Smooth muscle cell (in vitro differentiated cells): ENCODE measurements around the gene SLC14A1. TPM values are rescaled to one million over a fixed set of nuclear protein-coding genes. Genes with fewer than 3 reads are reported as not detected.

Experiments used
- DNase-seq: peaks from one replicate; lab custom pipeline; 2025; ENCODE audit not compliant: unreplicated experiment; lab: John Stamatoyannopoulos, UW
- H2AFZ ChIP-seq: fragments of 200-600 bp; sonication (generic); 2 replicates; pipeline ENCODE4 v1.6.0; 2016; ENCODE audit warnings: antibody characterized with exemption, low read depth, mild to moderate bottlenecking
- H3F3A ChIP-seq: fragments of 200-600 bp; sonication (generic); 2 replicates; pipeline ENCODE4 v1.6.0; 2017; ENCODE audit warnings: antibody characterized with exemption, low read depth
- H3K27ac ChIP-seq: fragments of 200-600 bp; sonication (generic); 2 replicates; pipeline ENCODE4 v1.5.1; 2016; ENCODE audit warnings: low read depth, mild to moderate bottlenecking
- H3K27me3 ChIP-seq: fragments of 200-600 bp; sonication (generic); 2 replicates; pipeline ENCODE4 v1.6.1; 2016; ENCODE audit warnings: low read depth, mild to moderate bottlenecking
- H3K36me3 ChIP-seq: fragments of 200-600 bp; sonication (generic); 2 replicates; pipeline ENCODE4 v1.5.1; 2016; ENCODE audit warnings: low read depth
- H3K4me1 ChIP-seq: fragments of 200-600 bp; sonication (generic); 2 replicates; pipeline ENCODE4 v1.5.1; 2016; ENCODE audit warnings: low read depth
- H3K4me2 ChIP-seq: fragments of 200-600 bp; sonication (generic); 2 replicates; pipeline ENCODE4 v1.6.0; 2016; ENCODE audit warnings: mild to moderate bottlenecking
- H3K4me3 ChIP-seq: fragments of 200-600 bp; sonication (generic); 2 replicates; pipeline ENCODE4 v1.5.1; 2016; ENCODE audit warnings: mild to moderate bottlenecking
- H3K79me2 ChIP-seq: fragments of 200-600 bp; sonication (generic); 2 replicates; pipeline ENCODE4 v1.6.0; 2016; ENCODE audit warnings: low read depth, mild to moderate bottlenecking
- H3K9ac ChIP-seq: fragments of 200-600 bp; sonication (generic); 2 replicates; pipeline ENCODE4 v1.6.0; 2016; ENCODE audit warnings: low read depth
- H3K9me3 ChIP-seq: fragments of 200-600 bp; sonication (generic); replicated peaks from 2 replicates; pipeline ENCODE4 v1.5.1; 2016; ENCODE audit warnings: low read depth
- H4K20me1 ChIP-seq: fragments of 200-600 bp; sonication (generic); 2 replicates; pipeline ENCODE4 v1.6.0; 2016; ENCODE audit warnings: low read depth
- CTCF ChIP-seq: fragments of 200-600 bp; sonication (generic); IDR thresholded peaks from 2 replicates; pipeline ENCODE4 v1.5.1; 2017; ENCODE audit warnings: borderline replicate concordance, mild to moderate bottlenecking, antibody characterized with exemption; ENCODE audit not compliant: insufficient read depth, poor library complexity, severe bottlenecking
- WGBS: methylation state at CpG from one replicate; pipeline ENCODE4 v1.1.7; 2016; ENCODE audit warnings: low lambda C conversion rate; 5-methylcytosine and 5-hydroxymethylcytosine counted together
- polyA plus RNA-seq: library from polyadenylated mRNA; unstranded; fragments of >200 nt; fragmentation: Nextera tagmentation; extraction: Ambion mirVana; gene quantifications from 2 replicates; pipeline ENCODE4 v1.2.1, GENCODE V29; 2016
- total RNA-seq: library from RNA; depleted of rRNA; stranded (reverse); fragments of >200 nt; gene quantifications from 2 replicates; pipeline ENCODE4 v1.2.3, GENCODE V29; 2014

The SLC14A1 gene
- total and polyA plus RNA-seq, 2 experiments from 2014 or later: 20.0 to 37.9 TPM

DNA sequence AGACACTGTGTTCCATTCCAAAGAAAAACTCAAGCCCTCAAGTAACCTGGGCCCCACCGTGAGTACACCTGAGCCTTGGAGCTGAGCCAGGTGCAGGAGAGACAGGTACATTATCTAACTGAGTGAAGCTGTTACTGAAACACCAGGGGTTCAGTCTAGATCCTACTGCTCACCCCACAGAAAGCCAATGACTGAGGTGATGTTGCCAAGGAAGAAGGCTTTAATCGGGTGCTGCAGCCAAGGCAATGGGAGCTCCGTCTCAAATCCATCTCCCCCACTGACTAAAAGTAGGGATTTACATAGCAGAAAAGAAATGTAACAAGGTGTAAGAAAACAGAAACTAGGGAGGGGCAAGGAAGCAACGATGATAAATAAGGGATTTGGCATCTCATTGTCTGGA, 15.2 kb upstream of the SLC14A1 start:
- peaks cover 3% of the 10 kb centered on the region for H3K9me3 ChIP-seq
- no peaks in the 10 kb centered on the region for H4K20me1 ChIP-seq
- 80% methylated on average over 4 of the region's 4 CpGs for WGBS
- no peaks in the 10 kb centered on the region for H3K4me1 ChIP-seq
- no peak overlapping the region for H3K4me3 ChIP-seq
- no peak for TF ChIP-seq CTCF
- no peaks in the 10 kb centered on the region for H3K27me3 ChIP-seq
- no peaks in the 10 kb centered on the region for H3K79me2 ChIP-seq
- H3K4me2 ChIP-seq: no peak overlapping the region
- no peak for DNase-seq
- no peaks in the 10 kb centered on the region for H3K36me3 ChIP-seq
- H2AFZ ChIP-seq: no peak overlapping the region
- no peaks in the 10 kb centered on the region for H3F3A ChIP-seq
- H3K27ac ChIP-seq: no peak overlapping the region
- H3K9ac ChIP-seq: no peak overlapping the region

DNA sequence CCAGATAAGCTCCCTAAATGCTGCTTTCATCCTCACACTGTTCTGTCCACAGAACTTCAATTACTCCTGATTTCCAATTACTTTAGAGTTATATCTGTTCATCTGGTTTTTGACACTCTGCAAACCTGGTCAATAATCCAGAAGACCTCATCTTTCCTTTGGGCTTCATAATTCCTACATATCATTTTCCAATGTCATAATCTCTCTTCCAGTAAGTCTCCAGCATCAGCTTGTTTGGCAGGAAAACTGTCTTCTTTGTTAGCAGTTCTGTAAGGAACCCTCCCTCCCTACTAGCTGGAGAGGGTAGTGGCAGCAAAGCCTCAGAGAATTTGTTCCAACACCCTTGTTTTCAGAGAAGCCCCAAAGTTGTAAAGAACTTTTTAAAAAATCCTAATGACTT, 11.9 kb upstream of the SLC14A1 start:
- Histone ChIP-seq H4K20me1 (no peaks in the 10 kb centered on the region), H3K9me3 (peaks cover 3% of the 10 kb centered on the region), H3K36me3 (no peaks in the 10 kb centered on the region), H3K9ac (no peak overlapping the region), H3K27ac (no peak overlapping the region), H3K4me1 (no peaks in the 10 kb centered on the region), H3F3A (no peaks in the 10 kb centered on the region), H3K4me3 (no peak overlapping the region), H3K79me2 (no peaks in the 10 kb centered on the region), H3K27me3 (no peaks in the 10 kb centered on the region), H2AFZ (peak overlapping the region; percentile 39), H3K4me2 (no peak overlapping the region)
- no peak for DNase-seq
- no peak for TF ChIP-seq CTCF

DNA sequence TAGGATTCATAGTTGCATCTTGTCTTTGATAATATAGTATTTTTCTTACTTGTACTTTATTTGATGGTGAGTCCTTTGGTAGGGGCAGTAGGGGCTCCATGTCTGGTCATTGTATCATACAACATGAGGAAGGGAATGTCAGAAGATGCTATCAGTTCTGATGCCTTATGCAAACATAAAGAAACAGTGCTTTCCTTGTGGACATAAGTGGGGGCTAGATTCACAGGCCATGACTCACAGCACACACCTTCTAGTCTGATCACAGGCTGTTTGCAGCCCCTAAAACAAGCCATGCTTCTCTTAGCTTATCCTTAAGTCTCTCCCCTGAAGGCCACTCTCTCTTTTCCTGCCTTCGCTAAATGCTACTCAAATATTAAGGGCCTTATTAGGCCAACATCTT, 10.7 kb upstream of the SLC14A1 start:
- H4K20me1 ChIP-seq: no peaks in the 10 kb centered on the region
- no peaks in the 10 kb centered on the region for H3K27me3 ChIP-seq
- DNase-seq: no peak
- TF ChIP-seq CTCF: no peak
- H3K4me3 ChIP-seq: no peak overlapping the region
- peaks cover 3% of the 10 kb centered on the region for H3K9me3 ChIP-seq
- no peak overlapping the region for H3K27ac ChIP-seq
- H3K79me2 ChIP-seq: no peaks in the 10 kb centered on the region
- no peaks in the 10 kb centered on the region for H3F3A ChIP-seq
- H3K4me1 ChIP-seq: no peaks in the 10 kb centered on the region
- H3K36me3 ChIP-seq: no peaks in the 10 kb centered on the region
- no peak overlapping the region for H3K4me2 ChIP-seq
- no peak overlapping the region for H2AFZ ChIP-seq
- WGBS: 83% methylated on average over 1 of the region's 1 CpG
- H3K9ac ChIP-seq: no peak overlapping the region

- H3K27me3 ChIP-seq: no peaks in the 10 kb centered on the region
- H3K4me1 ChIP-seq: no peaks in the 10 kb centered on the region
- no peak overlapping the region for H2AFZ ChIP-seq
- no peaks in the 10 kb centered on the region for H3K9me3 ChIP-seq
- H3K4me3 ChIP-seq: no peak overlapping the region
- H3K27ac ChIP-seq: no peak overlapping the region
- 95% methylated on average over 5 of the region's 5 CpGs for WGBS
- no peaks in the 10 kb centered on the region for H4K20me1 ChIP-seq
- H3K9ac ChIP-seq: no peak overlapping the region
- no peaks in the 10 kb centered on the region for H3F3A ChIP-seq
- no peak for DNase-seq
- H3K36me3 ChIP-seq: no peaks in the 10 kb centered on the region
- no peaks in the 10 kb centered on the region for H3K79me2 ChIP-seq
- TF ChIP-seq CTCF: no peak
- no peak overlapping the region for H3K4me2 ChIP-seq
Measured at GRCh38 chr18:45715212-45715780, 8.7 kb upstream of the SLC14A1 start.
